NT2/D1 (cell line): ENCODE measurements around the gene MFN1.

ENCODE experiments used
- SUZ12 ChIP-seq: IDR thresholded peaks from 2 replicates; pipeline ENCODE4 v1.6.1; 2011; ENCODE audit not compliant: insufficient read length, insufficient read depth; ENCODE audit errors: extremely low read depth
- YY1 ChIP-seq: IDR thresholded peaks from 2 replicates; pipeline ENCODE4 v1.6.1; 2011; ENCODE audit not compliant: insufficient read length, insufficient read depth
- ZNF274 ChIP-seq: IDR thresholded peaks from 2 replicates; pipeline ENCODE4 v1.6.1; 2011; ENCODE audit warnings: mild to moderate bottlenecking, low read depth, low read length

GRCh38 chr3:179401561-179401960 lies 54.1 kb downstream of the MFN1 start:
- TF ChIP-seq SUZ12 (no peak), YY1 (no peak), ZNF274 (no peak)
